Right atrium auricular region (tissue), 2 donors: ENCODE measurements around the gene SMC4. TPM values are rescaled to one million over a fixed set of nuclear protein-coding genes. Genes with fewer than 3 reads are reported as not detected.

ENCODE experiments used
- DNase-seq: peaks from one replicate; pipeline ENCODE4 v3.0.0-alpha.2; 2019; ENCODE audit warnings: low spot score
- H3K27ac ChIP-seq, 2 donors: fragments of 200-600 bp; sonication (generic); 1 replicate in 1 of 2; 2 replicates in 1 of 2; pipeline ENCODE4 v1.5.1; 2016 to 2019
- H3K27me3 ChIP-seq, 2 donors: fragments of 200-600 bp; sonication (generic); one replicate each; pipeline versions ENCODE4 v1.5.1 to v1.6.0; 2017 to 2019
- H3K36me3 ChIP-seq: fragments of 200-600 bp; sonication (generic); one replicate; pipeline ENCODE4 v1.5.1; 2016
- H3K4me1 ChIP-seq, 2 donors: fragments of 200-600 bp; sonication (generic); one replicate each; pipeline versions ENCODE4 v1.5.1 to v1.6.0; 2017 to 2019
- H3K4me3 ChIP-seq, 2 donors: fragments of 200-600 bp; sonication (generic); 1 replicate in 1 of 2; 2 replicates in 1 of 2; pipeline ENCODE4 v1.5.1; 2017 to 2019; ENCODE audit warnings: mild to moderate bottlenecking in 1 of 2, moderate library complexity in 1 of 2
- H3K9me3 ChIP-seq, 2 donors: fragments of 200-600 bp; sonication (generic); one replicate each; pipeline ENCODE4 v1.5.1; 2019
- CTCF ChIP-seq, 2 donors: fragments of 200-600 bp; sonication (generic); IDR thresholded peaks; one replicate each; pipeline ENCODE4 v1.5.1; 2019; ENCODE audit warnings: antibody characterized with exemption in 2 of 2
- total RNA-seq, 2 donors: library from RNA; depleted of rRNA; stranded (reverse); fragments of >200 nt; gene quantifications; one replicate each; pipeline ENCODE4 v1.1.0, GENCODE V29; 2016

The SMC4 gene
- total RNA-seq, 2 donors from 2014 or later = 10.7 to 10.8 TPM

GRCh38 chr3:160427832-160428424 lies 28.5 kb downstream of the SMC4 start:
- Histone ChIP-seq H3K4me1 (no peaks in the 10 kb centered on the region), H3K9me3 (no peaks in the 10 kb centered on the region), H3K27me3 (no peaks in the 10 kb centered on the region), H3K4me3 (no peak overlapping the region), H3K36me3 (peaks cover 67% of the 10 kb centered on the region), H3K27ac (no peak overlapping the region)
- no peak for TF ChIP-seq CTCF (IDR thresholded peaks at IDR 0.05)
- DNase-seq = no peak

DNA sequence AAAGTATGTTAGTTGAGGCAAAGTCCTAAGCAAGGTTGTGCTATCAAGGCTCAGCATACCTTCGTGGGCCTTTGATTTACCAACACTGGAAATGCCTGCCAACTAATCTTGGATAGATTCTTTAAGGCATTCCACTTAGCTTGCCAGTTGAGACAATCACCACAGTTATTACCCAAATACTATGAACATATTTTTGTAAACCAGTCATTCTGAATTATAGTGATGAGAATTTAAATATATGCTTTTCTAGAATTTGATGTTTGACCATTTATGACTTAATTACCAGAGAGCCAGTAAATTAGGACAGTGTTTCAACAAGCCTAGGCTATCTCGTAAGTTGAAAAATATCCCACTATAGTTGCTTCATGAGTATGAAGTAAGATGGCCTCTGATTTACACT lies 34.6 kb downstream of the SMC4 start:
- no peak for TF ChIP-seq CTCF (IDR thresholded peaks at IDR 0.05)
- Histone ChIP-seq H3K4me3 (no peak overlapping the region), H3K36me3 (peaks cover 38% of the 10 kb centered on the region), H3K27ac (no peak overlapping the region), H3K27me3 (no peaks in the 10 kb centered on the region), H3K9me3 (no peaks in the 10 kb centered on the region), H3K4me1 (no peaks in the 10 kb centered on the region)
- no peak for DNase-seq

DNA sequence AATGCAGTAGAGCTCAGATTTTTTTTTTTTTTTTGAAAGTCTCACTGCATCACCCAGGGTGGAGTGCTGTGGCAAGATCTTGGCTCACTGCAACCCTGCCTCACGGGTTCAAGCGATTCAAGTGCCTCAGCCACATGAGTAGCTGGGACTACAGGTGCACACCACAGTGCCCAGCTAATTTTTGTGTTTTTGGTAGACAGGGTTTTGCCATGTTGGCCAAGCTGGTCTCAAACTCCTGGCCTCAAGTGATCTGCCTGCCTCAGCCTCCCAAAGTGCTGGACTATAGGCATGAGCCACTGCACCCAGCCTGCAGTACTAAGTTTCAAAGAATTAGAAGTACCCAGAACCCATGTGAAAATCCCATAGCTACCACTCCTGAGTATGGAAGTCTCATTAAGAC lies 35.6 kb downstream of the SMC4 start:
- H3K4me1 ChIP-seq = no peaks in the 10 kb centered on the region
- H3K27ac ChIP-seq = no peak overlapping the region
- H3K36me3 ChIP-seq = peaks cover 29% of the 10 kb centered on the region
- no peak overlapping the region for H3K4me3 ChIP-seq
- no peak for TF ChIP-seq CTCF (IDR thresholded peaks at IDR 0.05)
- H3K27me3 ChIP-seq = no peaks in the 10 kb centered on the region
- no peak for DNase-seq
- no peaks in the 10 kb centered on the region for H3K9me3 ChIP-seq

- H3K36me3 ChIP-seq = peaks cover 23% of the 10 kb centered on the region
Observed at GRCh38 chr3:160435747-160436146, 36.3 kb downstream of the SMC4 start.

GRCh38 chr3:160437083-160437455 lies 37.6 kb downstream of the SMC4 start:
- H3K36me3 ChIP-seq = peaks cover 18% of the 10 kb centered on the region
- H3K4me3 ChIP-seq = no peak overlapping the region
- no peaks in the 10 kb centered on the region for H3K27me3 ChIP-seq
- no peak for DNase-seq
- no peaks in the 10 kb centered on the region for H3K4me1 ChIP-seq
- TF ChIP-seq CTCF (IDR thresholded peaks at IDR 0.05) = no peak
- no peaks in the 10 kb centered on the region for H3K9me3 ChIP-seq
- H3K27ac ChIP-seq = no peak overlapping the region

More at GRCh38 chr3:160435747-160436146, 36.3 kb downstream of the SMC4 start:
- no peak overlapping the region for H3K4me3 ChIP-seq
- no peaks in the 10 kb centered on the region for H3K9me3 ChIP-seq
- DNase-seq = no peak
- no peak for TF ChIP-seq CTCF (IDR thresholded peaks at IDR 0.05)
- no peak overlapping the region for H3K27ac ChIP-seq
- H3K27me3 ChIP-seq = no peaks in the 10 kb centered on the region
- no peaks in the 10 kb centered on the region for H3K4me1 ChIP-seq

DNA sequence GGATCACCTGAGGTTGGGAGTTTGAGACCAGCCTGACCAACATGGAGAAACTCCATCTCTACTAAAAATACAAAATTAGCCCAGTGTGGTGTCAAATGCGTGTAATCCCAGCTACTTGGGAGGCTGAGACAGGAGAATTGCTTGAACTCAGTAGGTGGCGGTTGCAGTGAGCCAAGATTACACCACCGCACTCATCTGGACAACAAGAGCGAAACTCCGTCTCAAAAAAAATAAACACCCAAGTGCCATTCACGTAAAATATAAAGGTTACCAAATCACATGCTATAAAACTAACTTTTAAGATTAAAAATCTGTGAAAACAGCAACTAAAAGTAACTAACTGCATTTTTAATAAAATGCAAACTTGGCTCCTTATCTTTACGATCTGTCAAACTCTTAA lies 41.2 kb downstream of the SMC4 start:
- no peaks in the 10 kb centered on the region for H3K36me3 ChIP-seq
- no peak for TF ChIP-seq CTCF (IDR thresholded peaks at IDR 0.05)
- DNase-seq = no peak

More for the DNA sequence above, 41.2 kb downstream of the SMC4 start:
- H3K27me3 ChIP-seq = no peaks in the 10 kb centered on the region
- no peaks in the 10 kb centered on the region for H3K4me1 ChIP-seq
- no peaks in the 10 kb centered on the region for H3K9me3 ChIP-seq
- no peak overlapping the region for H3K4me3 ChIP-seq
- H3K27ac ChIP-seq = no peak overlapping the region
